ENCODE results near the gene FRMD4A. TPM values are rescaled to one million over a fixed set of nuclear protein-coding genes. Genes with fewer than 3 reads are reported as not detected.

Gene FRMD4A
- total RNA-seq, 1 experiment from 2014 or later = 19.6 TPM

- Histone ChIP-seq H3K79me2 (ENCODE audit: insufficient read depth, low read length) (no peaks in the 10 kb centered on the region), H2AFZ (ENCODE audit: low read length) (no peak overlapping the region), H4K8ac (replicated peaks; ENCODE audit: insufficient read length, low read depth, low read length) (no peak overlapping the region), H3K14ac (ENCODE audit: insufficient read depth, low read length) (no peak overlapping the region), H3K4me2 (ENCODE audit: insufficient read depth, insufficient read length, low read length) (no peak overlapping the region), H3K27ac (ENCODE audit: insufficient read length, low read depth, low read length) (no peak overlapping the region), H3T11ph (ENCODE audit: low read length) (no peak overlapping the region), H4K5ac (ENCODE audit: insufficient read length, low read depth, low read length) (no peak overlapping the region), H3K23me2 (ENCODE audit: insufficient read length, low read depth, low read length, poor library complexity, severe bottlenecking) (no peaks in the 10 kb centered on the region), H2BK15ac (ENCODE audit: low read depth, low read length) (no peak overlapping the region), H4K91ac (ENCODE audit: insufficient read length, low read depth, low read length) (no peak overlapping the region), H3K18ac (ENCODE audit: insufficient read length, low read depth, low read length) (no peak overlapping the region), H2BK120ac (ENCODE audit: low read depth, low read length, poor library complexity, severe bottlenecking) (no peak overlapping the region), H2BK12ac (ENCODE audit: insufficient read length, low read depth, low read length) (no peak overlapping the region), H3K4me1 (ENCODE audit: insufficient read depth, low read length) (no peaks in the 10 kb centered on the region), H2BK20ac (ENCODE audit: low read depth, low read length, poor library complexity, severe bottlenecking) (no peak overlapping the region), H2BK5ac (ENCODE audit: insufficient read length, low read length) (no peak overlapping the region), H3K23ac (ENCODE audit: insufficient read length, low read depth, low read length) (no peak overlapping the region), H3K79me1 (ENCODE audit: insufficient read depth, low read depth, low read length, poor library complexity, severe bottlenecking) (no peaks in the 10 kb centered on the region), H4K20me1 (ENCODE audit: control insufficient read depth, insufficient read depth, insufficient read length) (peaks cover 2% of the 10 kb centered on the region), H3K4ac (ENCODE audit: low read depth, low read length) (no peak overlapping the region), H2AK5ac (ENCODE audit: insufficient read length, low read length) (no peak overlapping the region), H3K27me3 (ENCODE audit: insufficient read depth, low read length) (no peaks in the 10 kb centered on the region), H3K56ac (ENCODE audit: insufficient read length, low read depth, low read length) (no peak overlapping the region), H3K9me3 (ENCODE audit: control insufficient read depth, low read depth, low read length) (no peaks in the 10 kb centered on the region), H3K9ac (ENCODE audit: extremely low read depth, insufficient read length, low read length) (no peak overlapping the region)
- Mint-ChIP-seq H3K36me3 (ENCODE audit: insufficient read depth in 1 of 3, low read depth in 3 of 3) (peaks cover 0 to 24% (median 12%) of the 10 kb centered on the region in 3 experiments; a peak in 5 of 7 replicates), H3K4me1 (peaks cover 34 to 35% of the 10 kb centered on the region in 2 experiments), H3K4me3 (no peak overlapping the region), H3K9me3 (no peaks in the 10 kb centered on the region), H3K27me3 (ENCODE audit: low read depth) (no peaks in the 10 kb centered on the region; the same call in 1 of the 2 replicates), H3K27ac (no peak overlapping the region; a peak in 2 of 7 replicates)
- DNase-seq = no peak
- no CpG with 5 or more reads among the region's 8 CpGs for WGBS (ENCODE audit: extremely low coverage, insufficient read length, low lambda C conversion rate)
- TF ChIP-seq CTCF (conservative IDR thresholded peaks at IDR 0.05) = no peak
Observed at GRCh38 chr10:13731799-13732198, 598.9 kb downstream of the FRMD4A start.

Measured in H9 (cell line).